GM19468 (cell line): ENCODE data around the gene UBE2V1.
"Not testable (repeated sequence)": the region's sequence is repeated elsewhere in the genome, so short reads cannot be mapped to it uniquely, and the experiment has no call there.

ENCODE experiments used
- ATAC-seq: cut with Tn5 transposase; IDR thresholded peaks from one replicate; pipeline ENCODE4 v1.9.1; 2021; ENCODE audit warnings: mild to moderate bottlenecking, moderate library complexity, moderate number of reproducible peaks; ENCODE audit not compliant: unreplicated experiment; ENCODE audit errors: extremely low read depth

UBE2V1 gene

GRCh38 chr20:50118203-50118602 lies 5.3 kb upstream of the UBE2V1 start:
- ATAC-seq, result no peak

- no peak for ATAC-seq
These were observed 3.5 kb upstream of the UBE2V1 start for GRCh38 chr20:50116368-50116999.

GRCh38 chr20:50115591-50116367 lies 2.8 kb upstream of the UBE2V1 start:
- ATAC-seq, result peak; percentile 79

GRCh38 chr20:50115041-50115512 lies 2.1 kb upstream of the UBE2V1 start:
- no peak for ATAC-seq

GRCh38 chr20:50113420-50114224 lies 672 bp upstream of the UBE2V1 start:
- ATAC-seq, result no peak

GRCh38 chr20:50111829-50112495 lies 988 bp downstream of the UBE2V1 start:
- ATAC-seq, result no peak

- ATAC-seq, result no peak
These were observed 1.7 kb downstream of the UBE2V1 start for GRCh38 chr20:50111120-50111828.

- no peak for ATAC-seq
These were observed 2.6 kb downstream of the UBE2V1 start for GRCh38 chr20:50110141-50111047.

GRCh38 chr20:50108556-50109235 lies 4.3 kb downstream of the UBE2V1 start:
- ATAC-seq, result no peak

GRCh38 chr20:50107796-50108331 lies 5.1 kb downstream of the UBE2V1 start:
- no peak for ATAC-seq

GRCh38 chr20:50107086-50107660 lies 5.8 kb downstream of the UBE2V1 start:
- no peak for ATAC-seq

GRCh38 chr20:50106669-50107068 lies 6.3 kb downstream of the UBE2V1 start:
- ATAC-seq, result not testable (repeated sequence)

- not testable (repeated sequence) for ATAC-seq
These were observed 9.4 kb downstream of the UBE2V1 start for GRCh38 chr20:50103464-50104107.

- not testable (repeated sequence) for ATAC-seq
These were observed 10.4 kb downstream of the UBE2V1 start for GRCh38 chr20:50102551-50102950.

GRCh38 chr20:50101887-50102286 lies 11.1 kb downstream of the UBE2V1 start:
- ATAC-seq, result no peak

- no peak for ATAC-seq
These were observed 11.7 kb downstream of the UBE2V1 start for GRCh38 chr20:50101281-50101680.

- no peak for ATAC-seq
These were observed 12.4 kb downstream of the UBE2V1 start for GRCh38 chr20:50100552-50100951.
